GM12864 (cell line): ENCODE measurements around the gene FGF1.

Source experiments
- DNase-seq: peaks from one replicate; pipeline ENCODE4 v3.0.0-alpha.2; 2011; ENCODE audit warnings: low read depth
- H3K4me3 ChIP-seq: 2 replicates; pipeline ENCODE4 v1.5.1; 2011; ENCODE audit warnings: mild to moderate bottlenecking, low read depth, low read length, control low read depth
- CTCF ChIP-seq: IDR thresholded peaks from 2 replicates; pipeline ENCODE4 v1.5.1; 2011; ENCODE audit warnings: low read depth, mild to moderate bottlenecking, moderate library complexity, low read length, control low read depth, inconsistent platforms; ENCODE audit errors: missing control alignments

Gene FGF1

GRCh38 chr5:142611154-142611553 lies 74.7 kb downstream of the FGF1 start:
- peak; percentile 19 for DNase-seq
- TF ChIP-seq CTCF = peak; percentile 95
- H3K4me3 ChIP-seq = no peak overlapping the region

DNA sequence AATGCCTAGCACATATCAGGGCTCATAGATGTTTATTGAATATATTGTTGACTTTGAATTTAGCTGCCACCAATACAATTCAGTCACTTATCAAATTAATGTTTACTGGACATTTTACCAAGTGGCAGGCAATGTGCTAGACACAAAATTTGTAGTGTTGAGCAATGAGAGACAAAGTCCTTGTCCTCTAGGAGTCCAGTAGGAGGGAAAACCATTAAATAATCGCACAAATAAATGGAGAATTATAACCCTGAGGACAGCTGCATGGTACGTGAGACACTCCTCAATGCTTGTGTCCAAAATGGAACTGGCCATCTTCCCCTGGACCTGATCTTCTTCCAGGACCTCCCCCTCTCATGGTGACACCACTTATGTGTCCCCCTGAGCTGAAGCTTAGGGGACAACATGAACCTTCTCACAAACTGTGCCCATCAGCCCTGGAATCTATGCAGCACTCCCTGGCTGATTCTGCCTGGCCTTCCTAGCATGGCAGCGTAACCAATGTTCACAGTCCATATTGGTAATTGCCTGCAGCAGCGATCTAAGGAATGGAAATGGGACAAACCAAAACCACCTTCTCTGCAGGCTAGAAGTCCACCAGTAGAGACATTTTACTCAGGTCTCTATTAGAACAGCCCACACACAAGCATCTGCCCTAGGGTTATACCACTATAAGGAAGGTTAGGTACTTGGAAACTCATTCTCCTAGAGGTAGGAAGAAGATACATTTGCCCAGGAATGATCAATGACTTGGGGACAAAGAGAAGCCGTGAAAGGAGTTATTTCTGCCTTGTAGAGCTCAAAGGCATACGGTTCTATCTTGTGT lies 75.5 kb downstream of the FGF1 start:
- no peak overlapping the region for H3K4me3 ChIP-seq
- DNase-seq = no peak
- no peak for TF ChIP-seq CTCF

DNA sequence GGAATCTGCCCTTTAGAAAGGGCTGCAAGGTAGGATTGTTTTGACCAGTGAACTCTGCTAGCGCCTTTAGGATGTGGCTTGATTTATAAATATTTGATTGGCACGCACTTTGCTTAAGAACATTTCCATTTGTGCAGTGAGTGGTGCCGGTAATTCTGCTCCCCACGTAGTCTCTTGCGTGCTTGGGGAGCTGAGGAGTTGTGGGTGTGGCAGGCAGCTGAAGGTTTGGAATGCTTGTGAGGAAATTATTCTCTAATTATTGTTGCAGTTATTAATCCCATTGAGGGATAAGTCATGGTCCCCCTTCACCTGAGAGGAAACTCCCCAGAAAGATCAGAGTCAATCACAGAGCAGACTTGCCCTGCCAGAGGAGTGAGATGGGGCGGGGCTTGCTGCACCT lies 76.7 kb downstream of the FGF1 start:
- no peak for DNase-seq
- no peak for TF ChIP-seq CTCF
- no peak overlapping the region for H3K4me3 ChIP-seq

DNA sequence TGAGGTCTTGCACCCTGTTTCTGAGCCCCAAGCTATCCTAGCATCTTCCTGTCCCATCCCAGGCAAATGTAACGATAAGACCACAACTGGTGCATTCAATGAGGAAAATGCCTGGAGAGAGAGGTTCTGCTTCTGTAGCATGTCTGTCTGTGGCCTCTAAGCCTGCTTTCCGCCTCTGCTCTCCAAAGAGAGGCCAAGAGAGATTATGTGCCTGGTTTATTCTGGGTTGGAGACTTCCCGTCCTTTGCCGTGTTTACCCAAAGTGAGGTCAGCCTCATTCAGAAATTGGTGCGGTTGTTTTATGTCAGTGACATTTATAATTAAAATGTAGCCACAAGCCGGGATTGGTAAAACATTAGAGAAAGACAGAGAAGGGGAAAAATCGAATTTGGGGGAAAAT lies 77.8 kb downstream of the FGF1 start:
- TF ChIP-seq CTCF = no peak
- no peak for DNase-seq
- no peak overlapping the region for H3K4me3 ChIP-seq

DNA sequence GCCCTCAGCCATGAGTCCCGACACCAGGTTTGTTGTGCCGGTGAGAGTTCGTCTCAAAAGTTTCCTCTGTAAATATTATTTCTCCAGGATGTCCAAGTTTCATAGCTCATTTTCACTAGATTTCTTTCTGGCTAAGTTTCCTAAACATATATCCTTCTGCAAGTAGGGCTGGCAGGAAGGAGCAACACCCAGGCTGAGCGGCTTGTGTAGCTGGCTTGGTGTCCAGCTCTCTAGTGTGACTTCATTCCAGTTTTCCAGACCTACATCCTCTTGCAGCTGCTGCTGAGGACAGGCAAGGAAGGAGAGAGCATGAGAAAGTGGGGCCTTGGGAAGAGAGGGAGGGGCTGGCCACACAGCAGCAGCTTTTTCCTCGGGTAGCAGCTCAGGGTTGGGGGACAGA lies 80.3 kb downstream of the FGF1 start:
- TF ChIP-seq CTCF = no peak
- no peak overlapping the region for H3K4me3 ChIP-seq
- no peak for DNase-seq

- no peak for DNase-seq
- TF ChIP-seq CTCF = no peak
- H3K4me3 ChIP-seq = no peak overlapping the region
These were observed 83.1 kb downstream of the FGF1 start for GRCh38 chr5:142602720-142603245.

GRCh38 chr5:142601432-142601831 lies 84.5 kb downstream of the FGF1 start:
- no peak for DNase-seq
- H3K4me3 ChIP-seq = no peak overlapping the region
- TF ChIP-seq CTCF = peak; percentile 31
